22Rv1 (cell line): ENCODE data around the gene MSANTD4.
"Not testable (repeated sequence)": the region's sequence is repeated elsewhere in the genome, so short reads cannot be mapped to it uniquely, and the experiment has no call there.

Experiments
- H3K27ac ChIP-seq: fragments of 450-650 bp; 2 replicates; pipeline ENCODE4 v1.5.1; 2017
- ZFX ChIP-seq: fragments of 450-650 bp; IDR thresholded peaks from 2 replicates; pipeline ENCODE4 v1.6.1; 2017; ENCODE audit warnings: antibody characterized with exemption, borderline replicate concordance
- TF ChIP-seq, protein P1 (sequence below): fragments of 450-650 bp; IDR thresholded peaks from 2 replicates; pipeline ENCODE4 v1.5.1; 2017; ENCODE audit warnings: mild to moderate bottlenecking

MSANTD4 gene

DNA sequence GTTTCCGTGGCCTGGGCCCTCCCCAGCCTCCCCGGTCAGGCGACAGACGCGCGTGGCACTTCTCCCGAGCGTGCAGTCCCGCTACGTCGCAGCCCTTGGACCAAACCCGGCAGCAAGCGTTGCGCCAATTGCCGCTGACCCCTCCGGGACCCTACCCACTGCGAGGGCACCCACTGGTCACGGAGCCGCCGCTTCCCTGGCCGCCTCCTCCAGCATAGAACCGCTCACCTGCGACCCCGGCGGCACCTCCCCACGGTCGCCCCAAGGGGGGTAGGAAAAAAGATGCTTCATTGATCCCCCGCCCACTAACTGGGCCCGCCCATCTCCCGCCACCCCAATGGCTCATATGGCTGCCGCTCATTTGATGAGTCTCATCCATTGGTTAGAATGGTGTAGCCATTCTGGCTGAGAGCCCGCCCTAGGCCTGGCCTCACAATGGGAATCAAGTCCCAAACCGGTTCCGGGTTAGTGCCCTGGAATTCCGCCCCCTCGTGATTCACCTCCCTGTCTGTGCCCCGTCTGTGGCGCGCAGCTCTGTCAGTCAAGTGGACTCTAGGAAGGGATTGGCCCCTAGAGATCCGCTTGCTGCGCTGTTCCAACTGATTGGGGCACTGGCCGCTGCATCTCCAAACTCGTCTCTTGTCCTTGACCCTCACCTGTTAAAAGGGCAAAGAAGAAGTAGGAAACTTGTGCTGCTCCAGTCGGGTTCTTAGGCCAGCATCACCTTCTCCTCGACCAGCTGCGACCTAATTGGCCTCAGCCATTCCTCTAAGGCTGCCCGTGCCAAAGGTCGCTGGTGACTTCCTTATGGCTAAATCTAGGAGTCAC is at the start of gene MSANTD4:
Gene MSANTD4 (minus strand): TSS at position 274 of the 828 bp plus-strand sequence. CDS start 11,323 bp downstream, outside the sequence.
- TF ChIP-seq, protein P1, sequence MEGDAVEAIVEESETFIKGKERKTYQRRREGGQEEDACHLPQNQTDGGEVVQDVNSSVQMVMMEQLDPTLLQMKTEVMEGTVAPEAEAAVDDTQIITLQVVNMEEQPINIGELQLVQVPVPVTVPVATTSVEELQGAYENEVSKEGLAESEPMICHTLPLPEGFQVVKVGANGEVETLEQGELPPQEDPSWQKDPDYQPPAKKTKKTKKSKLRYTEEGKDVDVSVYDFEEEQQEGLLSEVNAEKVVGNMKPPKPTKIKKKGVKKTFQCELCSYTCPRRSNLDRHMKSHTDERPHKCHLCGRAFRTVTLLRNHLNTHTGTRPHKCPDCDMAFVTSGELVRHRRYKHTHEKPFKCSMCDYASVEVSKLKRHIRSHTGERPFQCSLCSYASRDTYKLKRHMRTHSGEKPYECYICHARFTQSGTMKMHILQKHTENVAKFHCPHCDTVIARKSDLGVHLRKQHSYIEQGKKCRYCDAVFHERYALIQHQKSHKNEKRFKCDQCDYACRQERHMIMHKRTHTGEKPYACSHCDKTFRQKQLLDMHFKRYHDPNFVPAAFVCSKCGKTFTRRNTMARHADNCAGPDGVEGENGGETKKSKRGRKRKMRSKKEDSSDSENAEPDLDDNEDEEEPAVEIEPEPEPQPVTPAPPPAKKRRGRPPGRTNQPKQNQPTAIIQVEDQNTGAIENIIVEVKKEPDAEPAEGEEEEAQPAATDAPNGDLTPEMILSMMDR, result no peak
- H3K27ac ChIP-seq, result peak within 1 kb of the TSS; percentile 79

DNA sequence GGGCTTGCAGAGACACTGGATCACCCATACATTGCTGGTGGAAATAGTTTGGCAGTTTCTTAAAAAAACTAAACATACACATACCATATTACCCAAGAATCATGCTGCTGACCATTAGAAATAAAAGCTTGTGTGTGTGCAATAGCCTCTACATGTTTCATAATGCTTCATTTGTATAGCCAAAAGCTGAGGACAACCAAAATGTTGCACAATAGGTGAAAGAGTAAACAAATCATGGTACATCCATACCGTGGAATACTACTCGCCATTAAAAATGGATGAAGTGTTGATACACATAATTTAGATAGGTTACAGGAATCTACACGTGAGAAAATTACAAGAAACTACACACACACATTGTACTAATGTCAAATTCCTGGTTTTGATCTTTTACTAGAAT is 48.6 kb upstream of the MSANTD4 start:
- H3K27ac ChIP-seq, result no peak overlapping the region
- TF ChIP-seq ZFX, result no peak
- TF ChIP-seq, protein P1, result no peak

DNA sequence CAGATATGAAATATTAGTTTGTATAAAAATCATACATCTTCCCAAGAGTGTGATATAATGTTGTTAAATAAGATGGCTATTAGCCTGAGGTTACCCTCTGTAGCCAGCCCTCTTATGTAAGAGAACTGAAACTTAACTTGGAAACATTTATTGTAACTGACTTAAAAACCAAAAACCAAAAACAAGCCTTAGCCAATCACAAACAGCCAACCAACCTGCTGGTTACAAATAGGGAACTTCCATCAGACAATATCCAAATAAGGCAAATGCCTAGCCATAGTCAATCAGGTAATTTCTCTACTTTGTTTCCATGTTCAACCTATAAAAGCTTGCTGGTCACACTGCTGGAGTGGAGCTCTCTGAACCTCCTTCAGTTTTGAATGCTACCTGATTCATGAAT is 41.0 kb upstream of the MSANTD4 start:
- H3K27ac ChIP-seq, result no peak overlapping the region
- TF ChIP-seq ZFX, result no peak
- TF ChIP-seq, protein P1, result no peak

DNA sequence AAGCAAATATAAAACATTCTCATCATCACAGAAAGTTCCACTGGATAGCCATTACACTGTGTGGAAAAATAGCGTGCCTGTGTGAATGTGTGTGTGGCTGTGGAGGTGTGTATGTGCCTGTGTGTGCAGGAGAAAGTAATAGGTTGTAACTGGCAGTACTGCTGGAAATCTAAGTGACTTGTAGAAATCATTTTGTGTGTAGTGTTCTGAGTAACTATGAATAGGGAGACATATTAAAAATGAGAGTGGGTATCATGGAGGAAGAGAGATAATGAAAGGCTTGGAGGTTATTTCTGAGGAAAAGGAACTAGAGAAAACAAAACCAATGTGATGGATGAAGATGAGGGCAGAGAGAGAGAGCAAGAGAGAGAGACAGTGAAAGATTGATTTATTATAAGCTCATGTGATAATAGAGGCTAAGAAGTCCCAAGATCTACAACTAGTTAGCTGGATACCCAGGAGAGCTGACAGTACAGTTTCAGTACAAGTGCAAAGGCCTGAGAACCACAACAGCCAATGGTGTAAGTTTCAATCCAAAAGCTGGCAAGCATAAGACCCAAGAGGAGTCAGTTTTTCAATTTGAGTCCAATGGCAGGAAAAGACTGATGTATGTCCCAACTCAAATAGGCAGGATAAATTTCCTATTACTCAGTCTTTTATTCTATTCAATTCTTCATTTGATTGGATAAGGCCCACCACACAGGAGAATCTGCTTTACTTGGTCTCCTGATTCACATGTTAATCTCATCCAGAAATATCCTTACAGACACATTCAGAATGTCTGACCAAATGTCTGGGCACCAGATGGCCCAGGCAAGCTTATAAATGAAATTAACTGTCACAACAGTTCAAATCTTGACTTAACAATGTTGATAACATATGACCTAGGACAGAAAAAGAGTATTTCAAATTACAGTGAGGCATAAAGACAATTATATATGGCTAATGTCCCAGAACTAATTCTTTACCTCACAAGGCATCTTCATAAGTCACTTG is 40.2 kb upstream of the MSANTD4 start:
- H3K27ac ChIP-seq, result no peak overlapping the region
- TF ChIP-seq ZFX, result no peak
- TF ChIP-seq, protein P1, result no peak

DNA sequence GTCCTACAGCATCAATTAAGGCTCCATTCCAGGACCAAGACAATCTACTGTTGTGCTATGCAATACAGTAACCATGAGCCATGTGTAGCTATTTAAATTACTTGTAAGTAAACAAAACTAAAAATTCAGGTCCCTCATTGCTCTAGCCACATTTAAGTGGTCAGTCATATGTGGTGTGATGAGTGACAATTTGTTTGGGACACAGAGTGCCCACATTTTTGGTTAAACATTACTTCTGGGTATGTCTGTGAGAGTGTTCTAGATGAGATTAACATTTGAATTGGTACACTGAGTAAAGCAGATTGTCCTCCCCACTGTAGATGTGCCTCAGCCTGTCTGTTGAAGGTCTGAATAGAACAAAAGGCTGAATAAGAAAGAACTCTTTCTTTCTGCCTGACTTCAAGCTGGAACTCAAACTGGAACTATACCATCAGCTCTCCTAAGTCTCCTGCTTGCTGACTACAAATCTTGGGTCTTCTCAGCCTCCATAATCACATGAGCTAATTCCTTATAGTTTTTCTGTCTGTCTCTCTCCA is 39.3 kb upstream of the MSANTD4 start:
- no peak overlapping the region for H3K27ac ChIP-seq
- TF ChIP-seq ZFX, result no peak
- TF ChIP-seq, protein P1, result no peak

DNA sequence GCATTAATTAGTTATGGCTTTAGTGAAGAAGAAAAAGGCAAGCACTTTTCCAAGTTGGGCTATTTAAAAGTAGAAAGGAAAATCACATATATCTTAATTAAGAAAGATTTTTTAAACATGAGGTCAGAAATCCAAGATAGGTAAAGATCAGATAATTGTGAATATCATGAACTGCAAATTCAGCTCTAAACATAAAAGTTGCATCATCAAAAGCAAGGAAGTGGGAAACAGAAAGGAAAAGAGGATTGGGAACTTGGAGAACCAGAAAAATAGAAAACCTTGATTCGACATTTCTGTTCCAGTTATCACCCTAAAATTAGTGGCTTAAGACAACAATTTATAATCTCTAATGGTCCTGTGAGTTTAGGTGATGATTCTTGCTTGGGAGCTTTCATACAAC is 37.6 kb upstream of the MSANTD4 start:
- H3K27ac ChIP-seq, result no peak overlapping the region
- TF ChIP-seq, protein P1, result no peak
- no peak for TF ChIP-seq ZFX

DNA sequence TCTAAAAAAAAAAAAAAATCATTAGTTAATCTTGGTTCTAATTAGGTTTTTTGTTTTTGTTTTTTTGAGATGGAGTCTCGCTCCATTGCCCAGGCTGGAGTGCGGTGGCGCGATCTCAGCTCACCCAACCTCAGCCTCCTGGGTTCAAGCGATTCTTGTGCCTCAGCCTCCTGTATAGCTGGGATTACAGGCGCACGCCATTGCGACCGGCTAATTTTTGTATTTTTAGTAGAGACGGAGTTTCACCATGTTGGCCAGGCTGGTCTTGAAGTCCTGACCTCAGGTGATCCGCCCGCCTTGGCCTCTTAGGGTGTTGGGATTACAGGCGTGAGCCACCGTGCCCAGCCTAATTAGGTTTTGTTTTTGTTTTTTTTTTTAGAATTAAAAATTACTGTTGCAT is 36.3 kb upstream of the MSANTD4 start:
- not testable (repeated sequence) for H3K27ac ChIP-seq
